GM12872 (cell line): ENCODE measurements around the gene CWF19L1.

Experiments used
- TF ChIP-seq, protein P1 (sequence below): IDR thresholded peaks from 3 replicates; pipeline ENCODE4 v1.5.1; 2011; ENCODE audit warnings: low read depth, mild to moderate bottlenecking, low read length, moderate library complexity; ENCODE audit not compliant: insufficient read depth

CWF19L1 gene

GRCh38 chr10:100297242-100297641 is 29.8 kb upstream of the CWF19L1 start:
- TF ChIP-seq, protein P1, sequence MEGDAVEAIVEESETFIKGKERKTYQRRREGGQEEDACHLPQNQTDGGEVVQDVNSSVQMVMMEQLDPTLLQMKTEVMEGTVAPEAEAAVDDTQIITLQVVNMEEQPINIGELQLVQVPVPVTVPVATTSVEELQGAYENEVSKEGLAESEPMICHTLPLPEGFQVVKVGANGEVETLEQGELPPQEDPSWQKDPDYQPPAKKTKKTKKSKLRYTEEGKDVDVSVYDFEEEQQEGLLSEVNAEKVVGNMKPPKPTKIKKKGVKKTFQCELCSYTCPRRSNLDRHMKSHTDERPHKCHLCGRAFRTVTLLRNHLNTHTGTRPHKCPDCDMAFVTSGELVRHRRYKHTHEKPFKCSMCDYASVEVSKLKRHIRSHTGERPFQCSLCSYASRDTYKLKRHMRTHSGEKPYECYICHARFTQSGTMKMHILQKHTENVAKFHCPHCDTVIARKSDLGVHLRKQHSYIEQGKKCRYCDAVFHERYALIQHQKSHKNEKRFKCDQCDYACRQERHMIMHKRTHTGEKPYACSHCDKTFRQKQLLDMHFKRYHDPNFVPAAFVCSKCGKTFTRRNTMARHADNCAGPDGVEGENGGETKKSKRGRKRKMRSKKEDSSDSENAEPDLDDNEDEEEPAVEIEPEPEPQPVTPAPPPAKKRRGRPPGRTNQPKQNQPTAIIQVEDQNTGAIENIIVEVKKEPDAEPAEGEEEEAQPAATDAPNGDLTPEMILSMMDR: no peak

DNA sequence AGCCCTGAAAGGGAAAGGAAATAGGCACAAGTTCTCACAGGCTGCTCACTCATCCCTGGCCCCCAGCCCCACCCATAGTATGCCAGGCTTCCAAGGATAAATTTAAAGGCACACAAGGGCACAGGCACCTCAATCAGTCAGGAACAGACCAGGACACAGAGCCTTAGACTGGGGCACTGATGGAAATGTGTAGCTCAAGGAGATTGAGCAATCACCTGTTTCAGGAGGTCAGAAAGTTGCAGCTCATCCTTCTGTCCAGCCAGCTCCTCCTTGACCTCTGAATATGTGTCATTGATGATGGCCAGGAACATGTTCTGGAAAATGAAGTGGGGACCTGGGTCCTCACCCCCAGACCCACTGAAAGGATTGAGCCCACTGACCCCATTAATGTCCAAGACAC is 25.6 kb upstream of the CWF19L1 start:
- TF ChIP-seq, protein P1: no peak

- TF ChIP-seq, protein P1: no peak
Measured at GRCh38 chr10:100291356-100291755, 23.9 kb upstream of the CWF19L1 start.

- TF ChIP-seq, protein P1: no peak
Measured at GRCh38 chr10:100289641-100290040, 22.2 kb upstream of the CWF19L1 start.

DNA sequence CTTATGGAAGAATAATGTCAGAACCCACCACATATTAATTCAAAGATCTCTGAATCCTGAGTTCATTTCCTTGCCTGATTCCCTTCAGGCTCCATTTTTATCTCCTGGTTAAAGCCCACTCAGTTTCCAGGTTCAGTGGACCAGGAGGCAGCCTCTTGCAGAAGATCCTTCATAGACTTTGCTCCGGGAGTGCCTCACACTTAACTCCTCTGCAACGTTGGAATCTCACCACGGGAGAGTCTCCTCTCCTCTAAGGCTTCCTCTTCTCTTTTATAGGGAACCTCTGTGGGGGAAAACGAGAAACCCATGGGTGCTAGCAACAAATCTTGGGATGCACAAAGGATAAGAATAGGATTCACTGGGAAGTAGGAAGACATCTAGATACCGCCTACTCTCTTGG is 20.8 kb upstream of the CWF19L1 start:
- TF ChIP-seq, protein P1: no peak

GRCh38 chr10:100287756-100288155 is 20.3 kb upstream of the CWF19L1 start:
- TF ChIP-seq, protein P1: no peak

DNA sequence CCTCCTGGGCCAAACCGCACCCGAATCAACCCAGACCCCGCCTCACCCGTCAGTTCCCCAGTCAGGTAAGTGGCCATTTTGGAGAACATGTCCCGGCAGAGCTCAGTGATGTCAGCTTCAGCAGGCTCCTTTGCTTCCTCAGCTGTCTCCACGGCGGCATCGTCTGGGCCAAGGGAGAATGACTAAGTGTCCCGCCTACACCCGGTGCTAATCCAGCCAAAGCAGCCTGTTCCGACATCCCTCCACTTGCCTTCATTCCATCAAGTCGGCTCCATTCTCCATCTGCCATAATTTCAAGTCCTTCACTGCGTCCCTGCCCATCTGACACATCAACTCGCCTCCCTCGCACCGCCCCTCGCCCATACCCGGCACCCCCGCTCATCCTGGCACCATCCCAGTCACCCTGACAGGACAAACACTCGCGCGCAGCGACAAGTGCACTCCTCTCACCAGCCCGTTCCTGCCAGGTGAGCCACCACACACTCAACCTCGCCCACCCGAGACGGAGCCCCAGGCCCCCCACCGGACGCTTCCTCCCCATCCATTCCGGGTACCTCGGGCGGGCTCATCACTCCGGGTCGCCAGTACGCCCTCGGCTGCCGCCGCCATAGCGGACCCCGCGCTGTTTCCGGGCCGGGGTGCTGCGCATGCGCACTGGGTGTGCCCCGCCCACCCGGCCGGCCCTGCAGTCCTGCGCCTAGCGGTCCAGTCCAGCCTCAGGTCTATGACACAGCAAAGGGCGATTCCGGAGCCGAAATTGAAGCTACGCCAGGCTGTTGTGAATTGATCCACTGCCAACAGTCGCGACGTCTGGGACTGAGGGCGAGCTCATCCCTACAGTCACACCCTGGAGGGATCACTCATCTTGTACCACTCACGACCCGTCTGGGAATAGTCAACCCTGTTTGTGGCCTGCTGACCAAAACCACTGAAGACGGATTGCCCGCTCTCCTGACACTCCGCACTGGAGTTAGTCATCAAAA is 18.9 kb upstream of the CWF19L1 start, which contains the start of gene BLOC1S2:
TSS of gene BLOC1S2 (minus strand) at position 630 of the 983 bp plus-strand sequence. CDS start at position 609, 21 bp downstream.
- TF ChIP-seq, protein P1: no peak
